ENCODE measurements around the gene RPUSD1. TPM values are rescaled to one million over a fixed set of nuclear protein-coding genes. Genes with fewer than 3 reads are reported as not detected.

Gene RPUSD1
- total RNA-seq, 3 donors from 2014 or later (not counting 1 experiment from before 2014, with no cell fraction given) = 20.8 to 31.7 (median 29.6) TPM

GRCh38 chr16:784431-784830 lies 3.8 kb downstream of the RPUSD1 start:
- ATAC-seq (no peak), DNase-seq (no peak)
- Histone ChIP-seq H3K27me3 (ENCODE audit: control insufficient read depth, insufficient read depth, low read length) (no peaks in the 10 kb centered on the region), H3K4me1 (ENCODE audit: control insufficient read depth, insufficient read depth, low read length) (peaks cover 27% of the 10 kb centered on the region), H3K36me3 (ENCODE audit: control insufficient read depth, insufficient read depth, low read length) (peaks cover 5% of the 10 kb centered on the region), H3K4me3 (ENCODE audit: low read length) (no peak overlapping the region), H3K9me3 (ENCODE audit: control insufficient read depth, insufficient read depth, low read length) (no peaks in the 10 kb centered on the region), H3K27ac (ENCODE audit: low read length) (no peak overlapping the region)
- Mint-ChIP-seq H3K4me1 (peaks cover 0 to 9% of the 10 kb centered on the region in 2 donors), H3K27ac (peak overlapping the region in 1 of 2 donors; percentile 41), H3K36me3 (no peaks in the 10 kb centered on the region), H3K9me3 (no peaks in the 10 kb centered on the region), H3K27me3 (ENCODE audit: low read depth in 2 of 2) (no peaks in the 10 kb centered on the region), H3K4me3 (peak overlapping the region; percentile 47)
- intact Hi-C loops (cut with micrococcal nuclease) = loop anchor here (2.0 kb wide), 1 partner anchor 74 kb away; no protein-coding TSS in a partner anchor
- TF ChIP-seq CTCF (IDR thresholded peaks at IDR 0.05) = no peak
- WGBS (ENCODE audit: insufficient coverage) = 96% methylated on average over 19 of the region's 19 CpGs

- no peak for ATAC-seq
- DNase-seq = no peak
- H3K4me3 ChIP-seq (ENCODE audit: low read length) = no peak overlapping the region
- H3K9me3 ChIP-seq (ENCODE audit: control insufficient read depth, insufficient read depth, low read length) = no peaks in the 10 kb centered on the region
- intact Hi-C loops (cut with micrococcal nuclease) = loop anchor here (2.0 kb wide), 1 partner anchor 73 kb away; no protein-coding TSS in a partner anchor
- no peak for TF ChIP-seq CTCF (IDR thresholded peaks at IDR 0.05)
- Mint-ChIP-seq H3K27ac (no peak overlapping the region), H3K9me3 (no peaks in the 10 kb centered on the region), H3K4me3 (no peak overlapping the region), H3K36me3 (no peaks in the 10 kb centered on the region), H3K4me1 (peaks cover 0 to 9% of the 10 kb centered on the region in 2 donors), H3K27me3 (ENCODE audit: low read depth in 2 of 2) (no peaks in the 10 kb centered on the region)
- WGBS (ENCODE audit: insufficient coverage) = 78% methylated on average over 17 of the region's 17 CpGs
- H3K4me1 ChIP-seq (ENCODE audit: control insufficient read depth, insufficient read depth, low read length) = peaks cover 20% of the 10 kb centered on the region
- H3K36me3 ChIP-seq (ENCODE audit: control insufficient read depth, insufficient read depth, low read length) = peaks cover 5% of the 10 kb centered on the region
- no peak overlapping the region for H3K27ac ChIP-seq (ENCODE audit: low read length)
- H3K27me3 ChIP-seq (ENCODE audit: control insufficient read depth, insufficient read depth, low read length) = no peaks in the 10 kb centered on the region
These were observed 4.6 kb downstream of the RPUSD1 start for GRCh38 chr16:783404-784161.

- no peak for TF ChIP-seq CTCF (IDR thresholded peaks at IDR 0.05)
- Histone ChIP-seq H3K4me1 (ENCODE audit: control insufficient read depth, insufficient read depth, low read length) (peaks cover 19% of the 10 kb centered on the region), H3K9me3 (ENCODE audit: control insufficient read depth, insufficient read depth, low read length) (no peaks in the 10 kb centered on the region), H3K27me3 (ENCODE audit: control insufficient read depth, insufficient read depth, low read length) (no peaks in the 10 kb centered on the region), H3K36me3 (ENCODE audit: control insufficient read depth, insufficient read depth, low read length) (peaks cover 5% of the 10 kb centered on the region), H3K27ac (ENCODE audit: low read length) (no peak overlapping the region), H3K4me3 (ENCODE audit: low read length) (no peak overlapping the region)
- intact Hi-C loops (cut with micrococcal nuclease) = no loop called here
- H3K27ac Mint-ChIP-seq = no peak overlapping the region
- 77% methylated on average over 36 of the region's 36 CpGs for WGBS (ENCODE audit: insufficient coverage)
- H3K36me3 Mint-ChIP-seq = no peaks in the 10 kb centered on the region
- no peaks in the 10 kb centered on the region for H3K9me3 Mint-ChIP-seq
- no peaks in the 10 kb centered on the region for H3K27me3 Mint-ChIP-seq (ENCODE audit: low read depth in 2 of 2)
- no peak overlapping the region for H3K4me3 Mint-ChIP-seq
- H3K4me1 Mint-ChIP-seq = peaks cover 0 to 9% of the 10 kb centered on the region in 2 donors
- ATAC-seq = no peak
- DNase-seq = no peak
These were observed 5.3 kb downstream of the RPUSD1 start for GRCh38 chr16:782766-783403.
